GM13977 (cell line): ENCODE results near the gene HYDIN.

Source experiments
- DNase-seq: peaks from one replicate; pipeline ENCODE4 v3.0.0; 2012; ENCODE audit warnings: low spot score
- CTCF ChIP-seq: IDR thresholded peaks from 2 replicates; pipeline ENCODE4 v1.5.1; 2012; ENCODE audit warnings: mild to moderate bottlenecking, control low read depth; ENCODE audit not compliant: insufficient read depth; ENCODE audit errors: extremely low read depth, missing control alignments
- in situ Hi-C: fragments of 300-500 bp; cut with MboI; formaldehyde crosslinking; loops from one replicate; pipeline ENCODE4 v1.12.0; 2022; ENCODE audit warnings: low sequenced_read_pairs, low pct_unique_long_range_greater_than_20kb, mixed read lengths, inconsistent platforms; ENCODE audit not compliant: unreplicated experiment

Gene HYDIN

GRCh38 chr16:71214746-71215381 is 15.7 kb downstream of the HYDIN start:
- peak; percentile 40 for TF ChIP-seq CTCF
- DNase-seq = no peak
- in situ Hi-C loops = no loop called here

GRCh38 chr16:71205482-71206131 is 24.9 kb downstream of the HYDIN start:
- no peak for DNase-seq
- no peak for TF ChIP-seq CTCF
- in situ Hi-C loops = no loop called here

- no peak for DNase-seq
- TF ChIP-seq CTCF = no peak
- in situ Hi-C loops = no loop called here
Measured at GRCh38 chr16:71203631-71204030, 26.9 kb downstream of the HYDIN start.

GRCh38 chr16:71201556-71201955 is 29.0 kb downstream of the HYDIN start:
- no peak for TF ChIP-seq CTCF
- DNase-seq = no peak
- in situ Hi-C loops = no loop called here

- in situ Hi-C loops = no loop called here
- no peak for DNase-seq
- TF ChIP-seq CTCF = no peak
Measured at GRCh38 chr16:71201054-71201453, 29.5 kb downstream of the HYDIN start.

GRCh38 chr16:71198408-71198807 is 32.1 kb downstream of the HYDIN start:
- DNase-seq = no peak
- in situ Hi-C loops = no loop called here
- TF ChIP-seq CTCF = no peak
